WTC11 (cell line): ENCODE results near the gene HYAL1. TPM values are rescaled to one million over a fixed set of nuclear protein-coding genes. Genes with fewer than 3 reads are reported as not detected.

Experiments used
- ATAC-seq: fragments of 200-7000 bp; cut with Tn5 transposase; 2 replicates; pipeline ENCODE4 v1.10.0; 2021; ENCODE audit warnings: mild to moderate bottlenecking, moderate library complexity
- CTCF ChIA-PET: fragments of 300-600 bp; sonication (Branson Sonifier 250); formaldehyde crosslinking; loops from one replicate; lab custom pipeline; 2021; ENCODE audit warnings: antibody characterized with exemption; lab: Charles Lee
- POLR2A ChIA-PET: fragments of 350-600 bp; sonication (Branson Sonifier 250); formaldehyde crosslinking; loops from one replicate; lab custom pipeline; 2021; ENCODE audit warnings: antibody characterized with exemption; lab: Charles Lee
- DNase-seq: peaks from one replicate; pipeline ENCODE4 v3.0.0; 2021; ENCODE audit warnings: low spot score
- H3K27ac Mint-ChIP-seq: 2 replicates; pipeline ENCODE4 v1.8.0; 2021; ENCODE audit warnings: mixed read lengths
- H3K27me3 Mint-ChIP-seq: 2 replicates; pipeline ENCODE4 v1.8.0; 2021; ENCODE audit warnings: low read depth, mild to moderate bottlenecking, moderate library complexity, mixed read lengths
- H3K36me3 Mint-ChIP-seq: 2 replicates; pipeline ENCODE4 v1.8.0; 2021; ENCODE audit warnings: mixed read lengths
- H3K4me1 Mint-ChIP-seq: 2 replicates; pipeline ENCODE4 v1.8.0; 2022; ENCODE audit warnings: mixed read lengths
- H3K4me3 Mint-ChIP-seq: 2 replicates; pipeline ENCODE4 v1.8.0; 2021; ENCODE audit warnings: mild to moderate bottlenecking, moderate library complexity, mixed read lengths
- H3K9me3 Mint-ChIP-seq: 2 replicates; pipeline ENCODE4 v1.8.0; 2021; ENCODE audit warnings: mixed read lengths
- IRF2 ChIP-seq: sonication (generic); formaldehyde crosslinking; IDR thresholded peaks from 2 replicates; pipeline ENCODE4 v1.8.0; 2022; ENCODE audit warnings: low read depth, missing genetic modification reagents, borderline replicate concordance
- JAZF1 ChIP-seq: fragments of 250-450 bp; sonication (Bioruptor Pico); IDR thresholded peaks from 2 replicates; pipeline ENCODE4 v1.9.0; 2021; ENCODE audit warnings: moderate library complexity, mild to moderate bottlenecking, inconsistent platforms
- JUN ChIP-seq: sonication (generic); formaldehyde crosslinking; IDR thresholded peaks from 2 replicates; pipeline ENCODE4 v1.8.0; 2023; ENCODE audit warnings: mild to moderate bottlenecking, missing genetic modification reagents
- MYBL2 ChIP-seq: sonication (generic); formaldehyde crosslinking; IDR thresholded peaks from 2 replicates; pipeline ENCODE4 v1.8.1; 2023; ENCODE audit warnings: mild to moderate bottlenecking, moderate library complexity, missing genetic modification reagents
- ZNF396 ChIP-seq: fragments of 250-450 bp; sonication (Bioruptor Pico); IDR thresholded peaks from 2 replicates; pipeline ENCODE4 v1.8.0; 2021; ENCODE audit warnings: mild to moderate bottlenecking, moderate library complexity, borderline replicate concordance
- ZNF671 ChIP-seq: fragments of 250-450 bp; sonication (Bioruptor Pico); IDR thresholded peaks from 2 replicates; pipeline ENCODE4 v1.8.0; 2021; ENCODE audit warnings: mild to moderate bottlenecking
- total RNA-seq: library from RNA; stranded (reverse); gene quantifications from 3 replicates; pipeline ENCODE4 v1.2.3, GENCODE V29; 2021
- TF ChIP-seq, protein P1 (sequence below): sonication (generic); formaldehyde crosslinking; IDR thresholded peaks from 2 replicates; pipeline ENCODE4 v1.8.0; 2023; ENCODE audit warnings: missing genetic modification reagents, mild to moderate bottlenecking, borderline replicate concordance
- TF ChIP-seq, protein P2 (sequence below): sonication (generic); formaldehyde crosslinking; IDR thresholded peaks from 2 replicates; pipeline ENCODE4 v1.8.1; 2022; ENCODE audit warnings: missing genetic modification reagents, borderline replicate concordance
- TF ChIP-seq, protein P3 (sequence below): sonication (generic); formaldehyde crosslinking; IDR thresholded peaks from 2 replicates; pipeline ENCODE4 v1.8.1; 2022; ENCODE audit warnings: low read depth, missing genetic modification reagents, borderline replicate concordance
- TF ChIP-seq, protein P4 (sequence below): sonication (generic); formaldehyde crosslinking; IDR thresholded peaks from 2 replicates; pipeline ENCODE4 v1.8.1; 2023; ENCODE audit warnings: mild to moderate bottlenecking, missing genetic modification reagents
- TF ChIP-seq, protein P5 (sequence below): fragments of 250-450 bp; sonication (Bioruptor Pico); IDR thresholded peaks from 2 replicates; pipeline ENCODE4 v1.8.0; 2021; ENCODE audit warnings: mild to moderate bottlenecking
- TF ChIP-seq, protein P6 (sequence below): sonication (generic); formaldehyde crosslinking; IDR thresholded peaks from 2 replicates; pipeline ENCODE4 v1.8.0; 2022; ENCODE audit warnings: mild to moderate bottlenecking, missing genetic modification reagents
- TF ChIP-seq, protein P7 (sequence below): sonication (generic); formaldehyde crosslinking; IDR thresholded peaks from 2 replicates; pipeline ENCODE4 v1.8.1; 2022; ENCODE audit warnings: mild to moderate bottlenecking, missing genetic modification reagents, moderate library complexity, borderline replicate concordance

HYAL1 gene
- total RNA-seq, 1 experiment from 2014 or later, result 3.4 TPM

DNA sequence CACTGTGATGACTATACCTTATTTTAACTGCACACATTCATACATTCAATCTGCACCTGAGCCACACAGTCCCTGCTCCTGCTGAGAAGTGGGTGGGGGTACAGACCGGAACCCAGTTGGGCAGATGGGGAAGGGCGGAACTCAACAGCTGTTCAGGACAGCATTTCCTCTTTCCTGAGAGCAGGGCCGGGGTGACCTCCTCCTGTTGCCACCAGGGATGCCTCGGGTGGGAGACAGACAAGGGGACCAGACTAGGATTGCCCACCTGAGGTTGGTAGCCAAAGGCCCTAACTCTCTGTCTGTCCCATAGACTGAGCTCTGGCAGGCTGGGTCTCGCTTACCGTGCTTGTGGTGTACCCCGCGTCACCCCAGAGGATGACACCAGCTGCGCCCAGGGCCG is 15.2 kb upstream of the HYAL1 start (continued):
- TF ChIP-seq, protein P1, sequence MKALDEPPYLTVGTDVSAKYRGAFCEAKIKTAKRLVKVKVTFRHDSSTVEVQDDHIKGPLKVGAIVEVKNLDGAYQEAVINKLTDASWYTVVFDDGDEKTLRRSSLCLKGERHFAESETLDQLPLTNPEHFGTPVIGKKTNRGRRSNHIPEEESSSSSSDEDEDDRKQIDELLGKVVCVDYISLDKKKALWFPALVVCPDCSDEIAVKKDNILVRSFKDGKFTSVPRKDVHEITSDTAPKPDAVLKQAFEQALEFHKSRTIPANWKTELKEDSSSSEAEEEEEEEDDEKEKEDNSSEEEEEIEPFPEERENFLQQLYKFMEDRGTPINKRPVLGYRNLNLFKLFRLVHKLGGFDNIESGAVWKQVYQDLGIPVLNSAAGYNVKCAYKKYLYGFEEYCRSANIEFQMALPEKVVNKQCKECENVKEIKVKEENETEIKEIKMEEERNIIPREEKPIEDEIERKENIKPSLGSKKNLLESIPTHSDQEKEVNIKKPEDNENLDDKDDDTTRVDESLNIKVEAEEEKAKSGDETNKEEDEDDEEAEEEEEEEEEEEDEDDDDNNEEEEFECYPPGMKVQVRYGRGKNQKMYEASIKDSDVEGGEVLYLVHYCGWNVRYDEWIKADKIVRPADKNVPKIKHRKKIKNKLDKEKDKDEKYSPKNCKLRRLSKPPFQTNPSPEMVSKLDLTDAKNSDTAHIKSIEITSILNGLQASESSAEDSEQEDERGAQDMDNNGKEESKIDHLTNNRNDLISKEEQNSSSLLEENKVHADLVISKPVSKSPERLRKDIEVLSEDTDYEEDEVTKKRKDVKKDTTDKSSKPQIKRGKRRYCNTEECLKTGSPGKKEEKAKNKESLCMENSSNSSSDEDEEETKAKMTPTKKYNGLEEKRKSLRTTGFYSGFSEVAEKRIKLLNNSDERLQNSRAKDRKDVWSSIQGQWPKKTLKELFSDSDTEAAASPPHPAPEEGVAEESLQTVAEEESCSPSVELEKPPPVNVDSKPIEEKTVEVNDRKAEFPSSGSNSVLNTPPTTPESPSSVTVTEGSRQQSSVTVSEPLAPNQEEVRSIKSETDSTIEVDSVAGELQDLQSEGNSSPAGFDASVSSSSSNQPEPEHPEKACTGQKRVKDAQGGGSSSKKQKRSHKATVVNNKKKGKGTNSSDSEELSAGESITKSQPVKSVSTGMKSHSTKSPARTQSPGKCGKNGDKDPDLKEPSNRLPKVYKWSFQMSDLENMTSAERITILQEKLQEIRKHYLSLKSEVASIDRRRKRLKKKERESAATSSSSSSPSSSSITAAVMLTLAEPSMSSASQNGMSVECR (CRISPR knock-in tag), result no peak
- TF ChIP-seq, protein P2, sequence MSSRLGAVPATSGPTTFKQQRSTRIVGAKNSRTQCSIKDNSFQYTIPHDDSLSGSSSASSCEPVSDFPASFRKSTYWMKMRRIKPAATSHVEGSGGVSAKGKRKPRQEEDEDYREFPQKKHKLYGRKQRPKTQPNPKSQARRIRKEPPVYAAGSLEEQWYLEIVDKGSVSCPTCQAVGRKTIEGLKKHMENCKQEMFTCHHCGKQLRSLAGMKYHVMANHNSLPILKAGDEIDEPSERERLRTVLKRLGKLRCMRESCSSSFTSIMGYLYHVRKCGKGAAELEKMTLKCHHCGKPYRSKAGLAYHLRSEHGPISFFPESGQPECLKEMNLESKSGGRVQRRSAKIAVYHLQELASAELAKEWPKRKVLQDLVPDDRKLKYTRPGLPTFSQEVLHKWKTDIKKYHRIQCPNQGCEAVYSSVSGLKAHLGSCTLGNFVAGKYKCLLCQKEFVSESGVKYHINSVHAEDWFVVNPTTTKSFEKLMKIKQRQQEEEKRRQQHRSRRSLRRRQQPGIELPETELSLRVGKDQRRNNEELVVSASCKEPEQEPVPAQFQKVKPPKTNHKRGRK (CRISPR knock-in tag), result no peak
- TF ChIP-seq, protein P3, sequence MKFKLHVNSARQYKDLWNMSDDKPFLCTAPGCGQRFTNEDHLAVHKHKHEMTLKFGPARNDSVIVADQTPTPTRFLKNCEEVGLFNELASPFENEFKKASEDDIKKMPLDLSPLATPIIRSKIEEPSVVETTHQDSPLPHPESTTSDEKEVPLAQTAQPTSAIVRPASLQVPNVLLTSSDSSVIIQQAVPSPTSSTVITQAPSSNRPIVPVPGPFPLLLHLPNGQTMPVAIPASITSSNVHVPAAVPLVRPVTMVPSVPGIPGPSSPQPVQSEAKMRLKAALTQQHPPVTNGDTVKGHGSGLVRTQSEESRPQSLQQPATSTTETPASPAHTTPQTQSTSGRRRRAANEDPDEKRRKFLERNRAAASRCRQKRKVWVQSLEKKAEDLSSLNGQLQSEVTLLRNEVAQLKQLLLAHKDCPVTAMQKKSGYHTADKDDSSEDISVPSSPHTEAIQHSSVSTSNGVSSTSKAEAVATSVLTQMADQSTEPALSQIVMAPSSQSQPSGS (CRISPR knock-in tag), result no peak
- TF ChIP-seq, protein P4, sequence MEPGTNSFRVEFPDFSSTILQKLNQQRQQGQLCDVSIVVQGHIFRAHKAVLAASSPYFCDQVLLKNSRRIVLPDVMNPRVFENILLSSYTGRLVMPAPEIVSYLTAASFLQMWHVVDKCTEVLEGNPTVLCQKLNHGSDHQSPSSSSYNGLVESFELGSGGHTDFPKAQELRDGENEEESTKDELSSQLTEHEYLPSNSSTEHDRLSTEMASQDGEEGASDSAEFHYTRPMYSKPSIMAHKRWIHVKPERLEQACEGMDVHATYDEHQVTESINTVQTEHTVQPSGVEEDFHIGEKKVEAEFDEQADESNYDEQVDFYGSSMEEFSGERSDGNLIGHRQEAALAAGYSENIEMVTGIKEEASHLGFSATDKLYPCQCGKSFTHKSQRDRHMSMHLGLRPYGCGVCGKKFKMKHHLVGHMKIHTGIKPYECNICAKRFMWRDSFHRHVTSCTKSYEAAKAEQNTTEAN (CRISPR knock-in tag), result no peak
- TF ChIP-seq MYBL2 (no peak), JAZF1 (CRISPR knock-in tag) (no peak), ZNF396 (CRISPR knock-in tag) (no peak), ZNF671 (CRISPR knock-in tag) (no peak)
- TF ChIP-seq, protein P5, sequence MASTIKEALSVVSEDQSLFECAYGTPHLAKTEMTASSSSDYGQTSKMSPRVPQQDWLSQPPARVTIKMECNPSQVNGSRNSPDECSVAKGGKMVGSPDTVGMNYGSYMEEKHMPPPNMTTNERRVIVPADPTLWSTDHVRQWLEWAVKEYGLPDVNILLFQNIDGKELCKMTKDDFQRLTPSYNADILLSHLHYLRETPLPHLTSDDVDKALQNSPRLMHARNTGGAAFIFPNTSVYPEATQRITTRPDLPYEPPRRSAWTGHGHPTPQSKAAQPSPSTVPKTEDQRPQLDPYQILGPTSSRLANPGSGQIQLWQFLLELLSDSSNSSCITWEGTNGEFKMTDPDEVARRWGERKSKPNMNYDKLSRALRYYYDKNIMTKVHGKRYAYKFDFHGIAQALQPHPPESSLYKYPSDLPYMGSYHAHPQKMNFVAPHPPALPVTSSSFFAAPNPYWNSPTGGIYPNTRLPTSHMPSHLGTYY, result no peak
- TF ChIP-seq, protein P6, sequence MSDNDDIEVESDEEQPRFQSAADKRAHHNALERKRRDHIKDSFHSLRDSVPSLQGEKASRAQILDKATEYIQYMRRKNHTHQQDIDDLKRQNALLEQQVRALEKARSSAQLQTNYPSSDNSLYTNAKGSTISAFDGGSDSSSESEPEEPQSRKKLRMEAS, result no peak
- TF ChIP-seq, all 79 proteins: peak for 0

DNA sequence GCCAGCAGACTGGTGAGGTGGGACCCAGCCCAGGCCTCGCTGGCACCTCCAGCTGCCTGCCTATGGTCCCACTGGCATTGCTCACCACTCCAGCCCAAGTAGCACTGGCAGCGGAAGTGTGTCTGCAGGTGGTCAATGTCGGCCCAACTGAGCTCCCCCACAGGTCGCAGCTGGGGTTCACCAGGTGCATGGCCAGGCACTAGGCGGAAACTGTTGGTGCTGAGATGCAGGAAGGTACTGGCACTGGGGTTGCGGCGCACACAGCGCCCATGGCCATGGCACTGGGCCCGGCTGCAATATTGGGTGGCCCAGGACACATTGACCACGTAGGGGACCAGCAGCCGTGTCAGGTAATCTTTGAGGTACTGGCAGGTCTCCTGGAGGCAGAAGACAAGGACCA is 14.8 kb upstream of the HYAL1 start:
- DNase-seq (no peak), ATAC-seq (no peak)
- Mint-ChIP-seq H3K36me3 (peaks cover 46% of the 10 kb centered on the region), H3K4me3 (no peak overlapping the region; the same call in 1 of the 2 replicates), H3K4me1 (peaks cover 23% of the 10 kb centered on the region), H3K27me3 (no peaks in the 10 kb centered on the region), H3K27ac (no peak overlapping the region), H3K9me3 (peaks cover 5% of the 10 kb centered on the region; the same call in 1 of the 2 replicates)
- ChIA-PET CTCF (interaction anchor here (2.1 kb wide), 1 partner anchor 15 kb away, joined by 4 read pairs; the partner anchor contains the start of gene HYAL1), POLR2A (no interaction called here)
- TF ChIP-seq JUN (CRISPR knock-in tag), result no peak
- TF ChIP-seq, protein P4 (CRISPR knock-in tag), result no peak
- TF ChIP-seq, protein P1 (CRISPR knock-in tag), result no peak
- TF ChIP-seq, protein P7, sequence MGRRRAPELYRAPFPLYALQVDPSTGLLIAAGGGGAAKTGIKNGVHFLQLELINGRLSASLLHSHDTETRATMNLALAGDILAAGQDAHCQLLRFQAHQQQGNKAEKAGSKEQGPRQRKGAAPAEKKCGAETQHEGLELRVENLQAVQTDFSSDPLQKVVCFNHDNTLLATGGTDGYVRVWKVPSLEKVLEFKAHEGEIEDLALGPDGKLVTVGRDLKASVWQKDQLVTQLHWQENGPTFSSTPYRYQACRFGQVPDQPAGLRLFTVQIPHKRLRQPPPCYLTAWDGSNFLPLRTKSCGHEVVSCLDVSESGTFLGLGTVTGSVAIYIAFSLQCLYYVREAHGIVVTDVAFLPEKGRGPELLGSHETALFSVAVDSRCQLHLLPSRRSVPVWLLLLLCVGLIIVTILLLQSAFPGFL (CRISPR knock-in tag), result no peak
- no peak for TF ChIP-seq IRF2 (CRISPR knock-in tag)
